Inflammatory macrophage (primary cell): ENCODE measurements around the gene CACTIN.
A peak's percentile ranks its signal among the peaks of the same experiment; 100 is the strongest.
"Not testable (repeated sequence)": the region's sequence is repeated elsewhere in the genome, so short reads cannot be mapped to it uniquely, and the experiment has no call there.

Experiments
- DNase-seq, 2 donors: peaks; one replicate each; pipeline ENCODE4 v3.0.0-alpha.2; 2020 to 2022

Gene CACTIN

GRCh38 chr19:3585301-3586126 lies 41.1 kb downstream of the CACTIN start, which contains the start of gene GIPC3:
Gene GIPC3, plus strand, starts transcription at chr19:3585478. Its CDS starts 120 bp downstream, at chr19:3585598.
- no peak for DNase-seq

GRCh38 chr19:3584036-3584802 lies 42.4 kb downstream of the CACTIN start:
- not testable (repeated sequence) for DNase-seq

- not testable (repeated sequence) for DNase-seq
Measured at GRCh38 chr19:3581792-3582191, 44.8 kb downstream of the CACTIN start.

- peak; percentile 69 to 89 for DNase-seq
Measured at GRCh38 chr19:3580156-3580934, 46.2 kb downstream of the CACTIN start.

GRCh38 chr19:3578390-3578789 lies 48.2 kb downstream of the CACTIN start:
- DNase-seq, result no peak

GRCh38 chr19:3577723-3578344 lies 48.8 kb downstream of the CACTIN start:
- DNase-seq, result no peak

GRCh38 chr19:3576696-3577443 lies 49.7 kb downstream of the CACTIN start:
- peak in 1 of 2 donors; percentile 51 for DNase-seq

GRCh38 chr19:3575949-3576673 lies 50.5 kb downstream of the CACTIN start:
- DNase-seq, result no peak

- DNase-seq, result no peak
Measured at GRCh38 chr19:3575260-3575741, 51.3 kb downstream of the CACTIN start.

GRCh38 chr19:3573858-3574637 lies 52.5 kb downstream of the CACTIN start:
- peak; percentile 99 to 100 for DNase-seq

- DNase-seq, result no peak
Measured at GRCh38 chr19:3573162-3573857, 53.3 kb downstream of the CACTIN start.

- DNase-seq, result no peak
Measured at GRCh38 chr19:3572855-3573161, 53.8 kb downstream of the CACTIN start, which contains the start of gene HMG20B. Gene HMG20B, plus strand, starts transcription at chr19:3572944. Its CDS starts 366 bp downstream, at chr19:3573310.

GRCh38 chr19:3572132-3572854 lies 54.3 kb downstream of the CACTIN start:
- peak; percentile 100 for DNase-seq

GRCh38 chr19:3570606-3571011 lies 56.0 kb downstream of the CACTIN start:
- peak; percentile 57 to 87 for DNase-seq

GRCh38 chr19:3570042-3570441 lies 56.5 kb downstream of the CACTIN start:
- DNase-seq, result not testable (repeated sequence)

- no peak for DNase-seq
Measured at GRCh38 chr19:3565139-3565538, 61.5 kb downstream of the CACTIN start.

- DNase-seq, result peak; percentile 54 to 90
Measured at GRCh38 chr19:3563709-3564524, 62.7 kb downstream of the CACTIN start.
